ENCODE data around the gene NXT2. TPM values are rescaled to one million over a fixed set of nuclear protein-coding genes. Genes with fewer than 3 reads are reported as not detected.

NXT2 gene
- total and polyA plus RNA-seq, 10 of the 15 experiments (the other 5 are each of a cell fraction or from before 2014, with no cell fraction given), result 10.8 to 38.1 (median 21.2) TPM

- TF ChIP-seq ZBED1 (IDR thresholded peaks at IDR 0.05; ENCODE audit: borderline replicate concordance) (no peak), BACH1 (IDR thresholded peaks at IDR 0.05; ENCODE audit: borderline replicate concordance) (0 out of 2 replicates have a peak, but pooled peaks have one; percentile 41), POLR2AphosphoS5 (IDR thresholded peaks at IDR 0.05; ENCODE audit: low read length) (peak; percentile 90), FOXM1 (IDR thresholded peaks at IDR 0.05; ENCODE audit: low read depth, low read length) (peak; percentile 48; the same call in 1 of the 2 replicates), BMI1 (IDR thresholded peaks at IDR 0.05; ENCODE audit: borderline replicate concordance) (no peak), RUNX3 (IDR thresholded peaks at IDR 0.05; ENCODE audit: low read length) (peak; percentile 39), CREM (IDR thresholded peaks at IDR 0.05; ENCODE audit: low read depth) (0 out of 2 replicates have a peak, but pooled peaks have one; percentile 36), BCL11A (IDR thresholded peaks at IDR 0.05; ENCODE audit: low read depth, low read length) (no peak), POLR2A (IDR thresholded peaks at IDR 0.05; ENCODE audit: low read depth, low read length) (peak; percentile 94), STAT3 (IDR thresholded peaks at IDR 0.05; ENCODE audit: low read depth, low read length) (no peak), ZZZ3 (IDR thresholded peaks at IDR 0.05; ENCODE audit: control insufficient read depth, insufficient read length, low read depth) (peak; percentile 39), TBL1XR1 (IDR thresholded peaks at IDR 0.05; ENCODE audit: low read depth, low read length) (no peak), BHLHE40 (IDR thresholded peaks at IDR 0.05; ENCODE audit: borderline replicate concordance in 1 of 2, low read depth in 2 of 2, low read length in 1 of 2) (peak; percentile 33 to 81; a peak in 3 of 4 replicates), ZBTB40 (IDR thresholded peaks at IDR 0.05; ENCODE audit: borderline replicate concordance) (peak; percentile 98), USF2 (IDR thresholded peaks at IDR 0.05; ENCODE audit: borderline replicate concordance, low read depth, low read length) (peak; percentile 49), IKZF2 (IDR thresholded peaks at IDR 0.05) (peak in 1 of 2 experiments; percentile 22; a peak in 1 of 4 replicates), SIX5 (IDR thresholded peaks at IDR 0.05; ENCODE audit: low read depth, low read length, severe bottlenecking) (peak; percentile 60), ATF7 (IDR thresholded peaks at IDR 0.05; ENCODE audit: low read depth) (peak; percentile 39), BRCA1 (IDR thresholded peaks at IDR 0.05; ENCODE audit: low read depth, low read length) (no peak), RAD21 (IDR thresholded peaks at IDR 0.05; ENCODE audit: insufficient read depth, low read depth, low read length) (no peak), MYC (IDR thresholded peaks at IDR 0.05; ENCODE audit: insufficient read depth, insufficient read length, insufficient replicate concordance, low read length, severe bottlenecking) (no peak), ESRRA (IDR thresholded peaks at IDR 0.05; ENCODE audit: low read length) (no peak)
These were observed at the start of gene NXT2 (continued) for GRCh38 chrX:109536439-109537323.

Data from GM12878 (cell line).